Nephron (organoid): ENCODE results near the gene RFX2.

Experiments used
- H3K27ac Mint-ChIP-seq, 3 experiments: 2 replicates each; pipeline ENCODE4 v1.8.0; 2020; ENCODE audit warnings: mixed read lengths in 3 of 3, mild to moderate bottlenecking in 2 of 3, moderate library complexity in 1 of 3
- H3K27me3 Mint-ChIP-seq: 2 replicates; pipeline ENCODE4 v1.8.0; 2021; ENCODE audit warnings: low read depth, mild to moderate bottlenecking, moderate library complexity, mixed read lengths
- H3K36me3 Mint-ChIP-seq: 2 replicates; pipeline ENCODE4 v1.8.0; 2020; ENCODE audit warnings: low read depth, mixed read lengths
- H3K4me1 Mint-ChIP-seq: 2 replicates; pipeline ENCODE4 v1.8.0; 2020; ENCODE audit warnings: mixed read lengths
- H3K4me3 Mint-ChIP-seq, 3 experiments: 2 replicates each; pipeline ENCODE4 v1.8.0; 2020; ENCODE audit warnings: mild to moderate bottlenecking in 3 of 3, mixed read lengths in 3 of 3, moderate library complexity in 2 of 3
- H3K9me3 Mint-ChIP-seq: 2 replicates; pipeline ENCODE4 v1.8.0; 2020; ENCODE audit warnings: mixed read lengths
- TF ChIP-seq, protein P1 (sequence below), 3 experiments: fragments of 200-600 bp; sonication (generic); IDR thresholded peaks; one replicate each; pipeline ENCODE4 v1.5.0; 2021; ENCODE audit warnings: antibody characterized with exemption in 3 of 3; ENCODE audit not compliant: unreplicated experiment in 3 of 3

RFX2 gene

DNA sequence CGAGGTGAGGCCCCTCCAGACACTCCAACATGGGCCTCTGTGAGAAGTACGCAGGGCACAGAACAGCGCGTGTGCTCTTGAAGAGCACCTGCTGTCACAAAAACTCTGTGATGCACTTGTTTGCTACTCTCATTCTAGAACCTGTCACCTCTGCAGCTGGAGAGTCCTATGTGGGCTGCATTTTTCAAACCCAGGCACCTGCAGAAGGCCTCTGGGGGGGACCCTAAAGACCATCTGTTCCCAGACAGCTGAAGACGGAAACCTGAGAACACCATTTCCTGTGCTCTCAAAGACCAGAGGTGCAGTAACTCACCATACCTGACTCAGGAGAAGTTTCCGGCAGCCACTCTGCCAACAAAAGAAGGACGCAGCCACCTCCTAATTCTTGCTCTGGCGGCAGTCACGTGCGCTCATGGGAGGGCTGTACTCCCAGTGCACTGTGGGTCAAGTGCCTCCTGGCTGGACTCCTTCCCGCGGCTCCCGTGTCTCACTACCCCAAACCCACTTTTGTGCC, 160.5 kb downstream of the RFX2 start:
- peaks cover 92% of the 10 kb centered on the region for H3K4me1 Mint-ChIP-seq
- H3K36me3 Mint-ChIP-seq: peaks cover 22% of the 10 kb centered on the region
- no peaks in the 10 kb centered on the region for H3K9me3 Mint-ChIP-seq
- peak overlapping the region in 2 of 3 experiments; percentile 10 to 27 for H3K4me3 Mint-ChIP-seq
- TF ChIP-seq, protein P1, sequence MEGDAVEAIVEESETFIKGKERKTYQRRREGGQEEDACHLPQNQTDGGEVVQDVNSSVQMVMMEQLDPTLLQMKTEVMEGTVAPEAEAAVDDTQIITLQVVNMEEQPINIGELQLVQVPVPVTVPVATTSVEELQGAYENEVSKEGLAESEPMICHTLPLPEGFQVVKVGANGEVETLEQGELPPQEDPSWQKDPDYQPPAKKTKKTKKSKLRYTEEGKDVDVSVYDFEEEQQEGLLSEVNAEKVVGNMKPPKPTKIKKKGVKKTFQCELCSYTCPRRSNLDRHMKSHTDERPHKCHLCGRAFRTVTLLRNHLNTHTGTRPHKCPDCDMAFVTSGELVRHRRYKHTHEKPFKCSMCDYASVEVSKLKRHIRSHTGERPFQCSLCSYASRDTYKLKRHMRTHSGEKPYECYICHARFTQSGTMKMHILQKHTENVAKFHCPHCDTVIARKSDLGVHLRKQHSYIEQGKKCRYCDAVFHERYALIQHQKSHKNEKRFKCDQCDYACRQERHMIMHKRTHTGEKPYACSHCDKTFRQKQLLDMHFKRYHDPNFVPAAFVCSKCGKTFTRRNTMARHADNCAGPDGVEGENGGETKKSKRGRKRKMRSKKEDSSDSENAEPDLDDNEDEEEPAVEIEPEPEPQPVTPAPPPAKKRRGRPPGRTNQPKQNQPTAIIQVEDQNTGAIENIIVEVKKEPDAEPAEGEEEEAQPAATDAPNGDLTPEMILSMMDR (IDR thresholded peaks at IDR 0.05; ENCODE audit: unreplicated experiment in 3 of 3): no peak
- H3K27ac Mint-ChIP-seq: peak overlapping the region; percentile 89 to 97 (median 94)
- no peaks in the 10 kb centered on the region for H3K27me3 Mint-ChIP-seq

DNA sequence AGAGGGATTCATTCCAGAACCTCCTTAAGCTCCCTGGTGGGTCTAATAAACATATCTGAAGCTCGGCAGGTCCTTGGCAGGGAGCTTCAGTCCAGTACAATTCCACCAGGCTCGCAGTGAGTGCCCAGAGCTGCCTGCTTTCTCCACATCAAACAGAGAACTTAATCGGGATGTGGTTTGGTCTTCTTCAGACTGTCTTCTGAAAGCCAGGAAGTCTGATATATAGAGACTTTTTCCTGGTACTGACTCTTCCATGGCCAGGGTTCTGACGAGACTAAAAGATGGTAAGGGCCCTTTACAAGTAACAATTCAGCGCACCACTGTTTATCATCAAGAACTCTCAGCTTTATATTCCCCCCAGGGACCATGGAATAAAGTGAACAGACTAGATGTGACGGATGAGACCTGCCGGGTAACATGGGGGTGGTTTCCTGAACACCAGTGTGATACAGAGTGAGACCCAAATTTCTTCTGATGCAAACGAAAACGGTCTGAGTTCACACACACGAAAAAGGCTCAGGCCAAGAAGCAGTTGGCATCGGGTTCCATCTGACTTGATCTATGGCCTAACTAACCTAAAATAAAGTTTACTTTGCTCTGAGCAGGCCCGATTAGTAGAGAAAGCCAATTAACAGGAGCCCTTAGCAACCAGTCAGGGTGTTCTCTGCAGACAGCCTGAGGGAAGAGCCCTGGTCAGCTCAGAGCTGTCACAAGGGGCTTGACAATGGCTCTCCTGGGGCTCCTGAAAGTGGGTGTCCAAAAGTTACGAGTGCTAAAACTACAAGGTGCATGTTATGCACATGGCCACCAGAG, 161.3 kb downstream of the RFX2 start:
- H3K27me3 Mint-ChIP-seq: no peaks in the 10 kb centered on the region
- H3K4me3 Mint-ChIP-seq: peak overlapping the region; percentile 14 to 46 (median 41)
- H3K36me3 Mint-ChIP-seq: peaks cover 22% of the 10 kb centered on the region
- no peaks in the 10 kb centered on the region for H3K9me3 Mint-ChIP-seq
- H3K4me1 Mint-ChIP-seq: peaks cover 88% of the 10 kb centered on the region
- TF ChIP-seq, protein P1 (IDR thresholded peaks at IDR 0.05; ENCODE audit: unreplicated experiment in 3 of 3): no peak
- peak overlapping the region; percentile 89 to 97 (median 90) for H3K27ac Mint-ChIP-seq

DNA sequence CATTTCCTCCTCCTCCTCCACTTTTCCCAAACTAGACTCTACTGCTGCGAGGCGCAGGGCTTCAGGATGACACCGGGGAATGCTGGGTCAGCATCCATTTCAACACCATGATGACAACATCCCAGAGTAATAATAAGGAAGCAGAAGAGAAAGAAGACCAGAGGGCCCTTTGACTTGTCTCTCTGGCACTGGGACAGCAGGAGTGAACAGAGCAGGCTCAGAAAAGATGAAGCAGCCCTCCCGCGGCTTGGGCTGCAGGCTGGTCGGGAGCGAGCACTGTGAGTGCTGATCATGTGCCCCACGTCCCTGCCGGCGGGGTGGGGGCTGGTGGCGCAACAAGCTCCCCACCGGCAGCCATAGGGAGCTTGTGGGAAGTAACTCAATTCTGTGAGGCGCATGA, 162.9 kb downstream of the RFX2 start:
- peak overlapping the region; percentile 31 to 72 (median 45) for H3K4me3 Mint-ChIP-seq
- peaks cover 26% of the 10 kb centered on the region for H3K36me3 Mint-ChIP-seq
- H3K4me1 Mint-ChIP-seq: peaks cover 86% of the 10 kb centered on the region
- no peaks in the 10 kb centered on the region for H3K27me3 Mint-ChIP-seq
- H3K27ac Mint-ChIP-seq: peak overlapping the region; percentile 91 to 99 (median 97)
- H3K9me3 Mint-ChIP-seq: no peaks in the 10 kb centered on the region
- TF ChIP-seq, protein P1 (IDR thresholded peaks at IDR 0.05; ENCODE audit: unreplicated experiment in 3 of 3): no peak

DNA sequence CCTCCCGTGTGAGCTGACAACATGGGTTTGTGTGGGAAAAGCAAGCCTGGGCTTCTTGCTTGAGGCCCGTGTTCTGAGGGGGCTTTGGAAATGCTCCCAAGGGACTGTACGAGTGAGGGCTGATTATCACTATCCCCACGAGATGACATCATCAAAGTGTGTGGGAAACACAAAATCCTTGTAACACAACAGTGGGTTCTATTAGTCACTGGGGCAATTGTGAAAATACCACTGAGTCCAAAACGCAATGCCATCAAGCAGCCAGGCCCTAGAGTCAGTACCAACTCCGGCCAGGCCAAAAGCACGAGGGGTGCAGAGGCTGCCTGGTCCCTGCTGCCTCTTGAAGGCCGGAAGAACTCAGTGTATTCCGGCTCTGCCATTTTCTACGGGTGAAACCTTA, 166.7 kb downstream of the RFX2 start:
- Mint-ChIP-seq H3K4me3 (no peak overlapping the region), H3K9me3 (no peaks in the 10 kb centered on the region), H3K4me1 (peaks cover 71% of the 10 kb centered on the region), H3K36me3 (peaks cover 39% of the 10 kb centered on the region), H3K27me3 (no peaks in the 10 kb centered on the region), H3K27ac (peak overlapping the region; percentile 91 to 98 (median 97))
- TF ChIP-seq, protein P1 (IDR thresholded peaks at IDR 0.05; ENCODE audit: unreplicated experiment in 3 of 3): no peak
